Measurements from ENCODE around the gene KAZALD1. TPM values are rescaled to one million over a fixed set of nuclear protein-coding genes. Genes with fewer than 3 reads are reported as not detected.

Gene KAZALD1
- total RNA-seq, 1 donor = 26.4 TPM

- H3K79me2 ChIP-seq (ENCODE audit: insufficient read depth, low read length) = no peaks in the 10 kb centered on the region
- no peak for TF ChIP-seq CTCF (IDR thresholded peaks at IDR 0.05; ENCODE audit: extremely low read depth, low read depth, low read length)
- no peaks in the 10 kb centered on the region for H3K9me3 ChIP-seq (ENCODE audit: low read depth, low read length)
- no peak overlapping the region for H3K27ac ChIP-seq (ENCODE audit: low read depth, low read length)
- H2AFZ ChIP-seq (ENCODE audit: low read length) = no peak overlapping the region
- peaks cover 7% of the 10 kb centered on the region for H4K20me1 ChIP-seq (ENCODE audit: insufficient read depth, low read length)
- H3K36me3 ChIP-seq (ENCODE audit: insufficient read depth, low read length) = no peaks in the 10 kb centered on the region
- peaks cover 28% of the 10 kb centered on the region for H3K27me3 ChIP-seq (ENCODE audit: insufficient read depth, low read length)
- H3K4me1 ChIP-seq (ENCODE audit: insufficient read depth, low read length) = peaks cover 15% of the 10 kb centered on the region
- DNase-seq (ENCODE audit: insufficient read length, low spot score, missing footprints) = no peak
- peak overlapping the region; percentile 54 for H3K4me2 ChIP-seq (ENCODE audit: insufficient read depth, low read length)
- peak overlapping the region; percentile 7 for H3K4me3 ChIP-seq (ENCODE audit: insufficient read depth, low read length)
Measured at GRCh38 chr10:101091546-101092290, 29.9 kb downstream of the KAZALD1 start.

- no peaks in the 10 kb centered on the region for H3K36me3 ChIP-seq (ENCODE audit: insufficient read depth, low read length)
- no peak for DNase-seq (ENCODE audit: insufficient read length, low spot score, missing footprints)
- no peaks in the 10 kb centered on the region for H3K79me2 ChIP-seq (ENCODE audit: insufficient read depth, low read length)
- H2AFZ ChIP-seq (ENCODE audit: low read length) = no peak overlapping the region
- H3K27me3 ChIP-seq (ENCODE audit: insufficient read depth, low read length) = peaks cover 21% of the 10 kb centered on the region
- no peak for TF ChIP-seq CTCF (IDR thresholded peaks at IDR 0.05; ENCODE audit: extremely low read depth, low read depth, low read length)
- no peak overlapping the region for H3K27ac ChIP-seq (ENCODE audit: low read depth, low read length)
- no peak overlapping the region for H3K4me3 ChIP-seq (ENCODE audit: insufficient read depth, low read length)
- H3K4me2 ChIP-seq (ENCODE audit: insufficient read depth, low read length) = no peak overlapping the region
- H3K9me3 ChIP-seq (ENCODE audit: low read depth, low read length) = no peaks in the 10 kb centered on the region
- H4K20me1 ChIP-seq (ENCODE audit: insufficient read depth, low read length) = peaks cover 7% of the 10 kb centered on the region
- H3K4me1 ChIP-seq (ENCODE audit: insufficient read depth, low read length) = peaks cover 15% of the 10 kb centered on the region
Measured at GRCh38 chr10:101092881-101093354, 31.1 kb downstream of the KAZALD1 start.

- Histone ChIP-seq H3K36me3 (ENCODE audit: insufficient read depth, low read length) (no peaks in the 10 kb centered on the region), H3K4me3 (ENCODE audit: insufficient read depth, low read length) (no peak overlapping the region), H3K79me2 (ENCODE audit: insufficient read depth, low read length) (no peaks in the 10 kb centered on the region), H4K20me1 (ENCODE audit: insufficient read depth, low read length) (peaks cover 7% of the 10 kb centered on the region), H3K27me3 (ENCODE audit: insufficient read depth, low read length) (peaks cover 13% of the 10 kb centered on the region), H3K27ac (ENCODE audit: low read depth, low read length) (no peak overlapping the region), H3K4me1 (ENCODE audit: insufficient read depth, low read length) (peaks cover 15% of the 10 kb centered on the region), H3K9me3 (ENCODE audit: low read depth, low read length) (no peaks in the 10 kb centered on the region), H2AFZ (ENCODE audit: low read length) (no peak overlapping the region), H3K4me2 (ENCODE audit: insufficient read depth, low read length) (no peak overlapping the region)
- peak; percentile 75 for DNase-seq (ENCODE audit: insufficient read length, low spot score, missing footprints)
- TF ChIP-seq CTCF (IDR thresholded peaks at IDR 0.05; ENCODE audit: extremely low read depth, low read depth, low read length) = no peak
Measured at GRCh38 chr10:101094121-101094879, 32.5 kb downstream of the KAZALD1 start.

- no peak overlapping the region for H3K27ac ChIP-seq (ENCODE audit: low read depth, low read length)
- H4K20me1 ChIP-seq (ENCODE audit: insufficient read depth, low read length) = peaks cover 7% of the 10 kb centered on the region
- H3K4me3 ChIP-seq (ENCODE audit: insufficient read depth, low read length) = no peak overlapping the region
- no peak for TF ChIP-seq CTCF (IDR thresholded peaks at IDR 0.05; ENCODE audit: extremely low read depth, low read depth, low read length)
- H3K79me2 ChIP-seq (ENCODE audit: insufficient read depth, low read length) = no peaks in the 10 kb centered on the region
- DNase-seq (ENCODE audit: insufficient read length, low spot score, missing footprints) = no peak
- no peaks in the 10 kb centered on the region for H3K9me3 ChIP-seq (ENCODE audit: low read depth, low read length)
- no peak overlapping the region for H2AFZ ChIP-seq (ENCODE audit: low read length)
- peaks cover 15% of the 10 kb centered on the region for H3K4me1 ChIP-seq (ENCODE audit: insufficient read depth, low read length)
- H3K4me2 ChIP-seq (ENCODE audit: insufficient read depth, low read length) = no peak overlapping the region
- peaks cover 18% of the 10 kb centered on the region for H3K27me3 ChIP-seq (ENCODE audit: insufficient read depth, low read length)
- no peaks in the 10 kb centered on the region for H3K36me3 ChIP-seq (ENCODE audit: insufficient read depth, low read length)
Measured at GRCh38 chr10:101095004-101095403, 33.2 kb downstream of the KAZALD1 start.

Measured in osteoblast (primary cell).